ENCODE results near the gene SLX9. TPM values are rescaled to one million over a fixed set of nuclear protein-coding genes. Genes with fewer than 3 reads are reported as not detected.

Gene SLX9
- total RNA-seq, 6 donors from 2014 or later: 5.5 to 34.6 (median 22.8) TPM

GRCh38 chr21:44895859-44896258, 44.0 kb upstream of the SLX9 start:
- H3K36me3 ChIP-seq: peaks cover 0 to 15% (median 9%) of the 10 kb centered on the region in 4 donors
- DNase-seq: peak in 1 of 2 donors; percentile 64
- H3K27me3 ChIP-seq: no peaks in the 10 kb centered on the region
- TF ChIP-seq POLR2A (IDR thresholded peaks at IDR 0.05): no peak
- TF ChIP-seq CTCF (IDR thresholded peaks at IDR 0.05): no peak
- TF ChIP-seq POLR2AphosphoS5 (IDR thresholded peaks at IDR 0.05): no peak
- no peak for TF ChIP-seq EP300 (IDR thresholded peaks at IDR 0.05)
- H3K4me3 ChIP-seq: no peak overlapping the region
- no peak for ATAC-seq (ENCODE audit: low FRiP score in 2 of 2)
- peaks cover 2 to 18% (median 7%) of the 10 kb centered on the region in 4 donors for H3K4me1 ChIP-seq
- no peaks in the 10 kb centered on the region for H3K9me3 ChIP-seq
- 84 to 92% methylated on average over 11 of the region's 11 CpGs for WGBS, 2 donors
- no peak overlapping the region for H3K27ac ChIP-seq

GRCh38 chr21:44896561-44897286, 43.1 kb upstream of the SLX9 start:
- ATAC-seq (ENCODE audit: low FRiP score in 2 of 2): no peak
- Histone ChIP-seq H3K9me3 (no peaks in the 10 kb centered on the region), H3K4me1 (peaks cover 2 to 18% (median 8%) of the 10 kb centered on the region in 4 donors), H3K27ac (no peak overlapping the region), H3K36me3 (peaks cover 0 to 20% (median 17%) of the 10 kb centered on the region in 4 donors), H3K27me3 (no peaks in the 10 kb centered on the region), H3K4me3 (no peak overlapping the region)
- WGBS, 2 donors: 86 to 89% methylated on average over 9 to 24 of the region's 25 CpGs
- DNase-seq: peak in 1 of 2 donors; percentile 72
- TF ChIP-seq CTCF (IDR thresholded peaks at IDR 0.05) (no peak), POLR2A (IDR thresholded peaks at IDR 0.05) (no peak), POLR2AphosphoS5 (IDR thresholded peaks at IDR 0.05) (no peak), EP300 (IDR thresholded peaks at IDR 0.05) (no peak)

- Histone ChIP-seq H3K36me3 (peaks cover 0 to 27% (median 21%) of the 10 kb centered on the region in 4 donors), H3K4me1 (peaks cover 2 to 21% (median 9%) of the 10 kb centered on the region in 4 donors), H3K27me3 (no peaks in the 10 kb centered on the region), H3K4me3 (no peak overlapping the region), H3K9me3 (no peaks in the 10 kb centered on the region), H3K27ac (no peak overlapping the region)
- 35 to 75% methylated on average over 12 to 19 of the region's 21 CpGs for WGBS, 2 donors
- TF ChIP-seq POLR2AphosphoS5 (IDR thresholded peaks at IDR 0.05) (peak in 1 of 2 donors; percentile 46), EP300 (IDR thresholded peaks at IDR 0.05) (no peak)
- DNase-seq (no peak), ATAC-seq (ENCODE audit: low FRiP score in 2 of 2) (peak in 1 of 2 donors; percentile 64)
Measured at GRCh38 chr21:44897326-44898010, 42.4 kb upstream of the SLX9 start.

GRCh38 chr21:44898011-44898488, 41.8 kb upstream of the SLX9 start:
- ATAC-seq (ENCODE audit: low FRiP score in 2 of 2) (no peak), DNase-seq (peak in 1 of 2 donors; percentile 67)
- TF ChIP-seq EP300 (IDR thresholded peaks at IDR 0.05) (no peak), POLR2AphosphoS5 (IDR thresholded peaks at IDR 0.05) (no peak), CTCF (IDR thresholded peaks at IDR 0.05) (no peak), POLR2A (IDR thresholded peaks at IDR 0.05) (no peak)
- H3K4me3 ChIP-seq: no peak overlapping the region
- 81 to 85% methylated on average over 8 to 9 of the region's 13 CpGs for WGBS, 2 donors
- no peaks in the 10 kb centered on the region for H3K9me3 ChIP-seq
- H3K27ac ChIP-seq: no peak overlapping the region
- H3K4me1 ChIP-seq: peaks cover 3 to 22% (median 13%) of the 10 kb centered on the region in 4 donors
- H3K36me3 ChIP-seq: peaks cover 0 to 28% (median 22%) of the 10 kb centered on the region in 4 donors
- H3K27me3 ChIP-seq: no peaks in the 10 kb centered on the region
